ENCODE measurements around the gene HSPA9.
A peak's percentile ranks its signal among the peaks of the same experiment; 100 is the strongest.

The HSPA9 gene

GRCh38 chr5:138542180-138542955, 32.8 kb downstream of the HSPA9 start:
- H3K4me3 ChIP-seq (replicated peaks; ENCODE audit: low read depth, low read length), result peak overlapping the region; percentile 96
- no peak for DNase-seq (ENCODE audit: extremely low read depth, low read depth)

GRCh38 chr5:138541511-138542179, 33.6 kb downstream of the HSPA9 start:
- no peak for TF ChIP-seq CTCF (IDR thresholded peaks at IDR 0.05; ENCODE audit: low read depth, low read length, missing control alignments)
- peak overlapping the region; percentile 96 for H3K4me3 ChIP-seq (replicated peaks; ENCODE audit: low read depth, low read length)
- DNase-seq (ENCODE audit: extremely low read depth, low read depth), result no peak

More at GRCh38 chr5:138542180-138542955, 32.8 kb downstream of the HSPA9 start:
- no peak for TF ChIP-seq CTCF (IDR thresholded peaks at IDR 0.05; ENCODE audit: low read depth, low read length, missing control alignments)

- H3K4me3 ChIP-seq (replicated peaks; ENCODE audit: low read depth, low read length), result no peak overlapping the region
- no peak for TF ChIP-seq CTCF (IDR thresholded peaks at IDR 0.05; ENCODE audit: low read depth, low read length, missing control alignments)
- DNase-seq (ENCODE audit: extremely low read depth, low read depth), result no peak
Measured at GRCh38 chr5:138539791-138540190, 35.4 kb downstream of the HSPA9 start.

GRCh38 chr5:138538943-138539627, 36.1 kb downstream of the HSPA9 start:
- no peak for DNase-seq (ENCODE audit: extremely low read depth, low read depth)
- TF ChIP-seq CTCF (IDR thresholded peaks at IDR 0.05; ENCODE audit: low read depth, low read length, missing control alignments), result no peak
- no peak overlapping the region for H3K4me3 ChIP-seq (replicated peaks; ENCODE audit: low read depth, low read length)

GRCh38 chr5:138536665-138537315, 38.4 kb downstream of the HSPA9 start:
- TF ChIP-seq CTCF (IDR thresholded peaks at IDR 0.05; ENCODE audit: low read depth, low read length, missing control alignments), result peak; percentile 28
- no peak for DNase-seq (ENCODE audit: extremely low read depth, low read depth)
- H3K4me3 ChIP-seq (replicated peaks; ENCODE audit: low read depth, low read length), result no peak overlapping the region

- no peak overlapping the region for H3K4me3 ChIP-seq (replicated peaks; ENCODE audit: low read depth, low read length)
- no peak for DNase-seq (ENCODE audit: extremely low read depth, low read depth)
- no peak for TF ChIP-seq CTCF (IDR thresholded peaks at IDR 0.05; ENCODE audit: low read depth, low read length, missing control alignments)
Measured at GRCh38 chr5:138536215-138536614, 39.0 kb downstream of the HSPA9 start.

Data from HFF-Myc (cell line).